GM19043 (cell line): Measurements from ENCODE around the gene AKAP11.

Experiments used
- ATAC-seq: cut with Tn5 transposase; IDR thresholded peaks from one replicate; pipeline ENCODE4 v1.9.1; 2021; ENCODE audit warnings: low read depth; ENCODE audit not compliant: unreplicated experiment

AKAP11 gene

GRCh38 chr13:42329239-42329638 lies 57.3 kb downstream of the AKAP11 start:
- no peak for ATAC-seq

DNA sequence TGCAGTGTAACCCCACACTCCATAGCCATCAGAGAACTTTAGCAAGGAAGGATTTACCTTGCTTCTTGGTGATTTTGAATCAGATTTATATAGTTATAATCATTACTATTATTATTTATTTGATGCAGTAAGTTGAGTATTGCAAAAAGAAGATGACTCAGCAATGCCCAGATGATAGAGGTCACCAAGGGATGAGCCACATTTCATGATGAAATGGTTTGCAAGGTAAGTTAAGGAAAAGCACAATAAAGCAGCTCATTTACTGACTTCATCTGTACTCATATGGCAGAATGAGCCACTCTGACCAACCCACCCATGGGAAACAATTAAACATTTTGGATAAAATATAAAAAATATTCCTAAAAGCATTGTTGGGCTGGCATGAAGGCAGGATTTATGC lies 59.1 kb downstream of the AKAP11 start:
- ATAC-seq: no peak

GRCh38 chr13:42333613-42334328 lies 61.8 kb downstream of the AKAP11 start:
- peak; percentile 66 for ATAC-seq

GRCh38 chr13:42334329-42334706 lies 62.4 kb downstream of the AKAP11 start:
- peak; percentile 38 for ATAC-seq

GRCh38 chr13:42337808-42338600 lies 66.1 kb downstream of the AKAP11 start:
- no peak for ATAC-seq

DNA sequence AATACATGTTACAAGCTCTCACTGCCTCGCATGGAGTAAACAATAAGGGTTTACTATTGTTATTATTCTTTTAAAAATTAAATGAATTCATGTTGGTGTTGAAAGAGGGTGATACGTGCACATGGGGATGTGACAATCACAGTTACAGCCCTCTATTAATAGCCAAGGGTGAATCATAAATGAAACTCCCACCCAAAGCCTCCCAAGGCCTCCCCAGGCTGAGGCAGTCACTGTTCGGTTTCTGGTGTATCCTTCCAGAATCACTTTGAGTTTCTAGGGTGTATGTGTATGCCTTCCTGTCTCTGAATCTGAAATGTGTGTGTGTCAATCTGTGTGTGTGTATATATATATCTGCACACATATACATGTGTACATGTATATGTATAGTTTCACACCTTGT lies 73.4 kb downstream of the AKAP11 start:
- ATAC-seq: no peak

- no peak for ATAC-seq
Observed at GRCh38 chr13:42348576-42348975, 76.6 kb downstream of the AKAP11 start.

DNA sequence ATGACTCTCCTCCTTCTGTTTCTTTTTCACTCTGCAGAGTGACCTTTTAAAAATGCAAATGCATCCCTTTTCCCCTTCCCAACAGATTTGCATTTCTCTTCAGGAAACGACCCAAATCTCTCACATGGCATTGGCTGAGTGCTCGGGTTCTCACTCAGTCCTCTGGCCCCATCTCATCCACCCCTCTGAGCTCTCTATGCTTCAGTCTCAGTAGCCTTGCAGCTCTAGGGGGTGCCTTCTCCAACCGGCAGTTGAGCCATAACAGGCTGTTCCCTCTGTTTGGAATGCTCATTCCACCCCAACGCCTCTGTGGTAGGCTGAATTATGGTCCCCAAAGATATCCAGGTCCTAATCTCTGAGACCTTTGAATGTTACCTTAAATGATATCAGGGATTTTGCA lies 78.2 kb downstream of the AKAP11 start:
- ATAC-seq: no peak

DNA sequence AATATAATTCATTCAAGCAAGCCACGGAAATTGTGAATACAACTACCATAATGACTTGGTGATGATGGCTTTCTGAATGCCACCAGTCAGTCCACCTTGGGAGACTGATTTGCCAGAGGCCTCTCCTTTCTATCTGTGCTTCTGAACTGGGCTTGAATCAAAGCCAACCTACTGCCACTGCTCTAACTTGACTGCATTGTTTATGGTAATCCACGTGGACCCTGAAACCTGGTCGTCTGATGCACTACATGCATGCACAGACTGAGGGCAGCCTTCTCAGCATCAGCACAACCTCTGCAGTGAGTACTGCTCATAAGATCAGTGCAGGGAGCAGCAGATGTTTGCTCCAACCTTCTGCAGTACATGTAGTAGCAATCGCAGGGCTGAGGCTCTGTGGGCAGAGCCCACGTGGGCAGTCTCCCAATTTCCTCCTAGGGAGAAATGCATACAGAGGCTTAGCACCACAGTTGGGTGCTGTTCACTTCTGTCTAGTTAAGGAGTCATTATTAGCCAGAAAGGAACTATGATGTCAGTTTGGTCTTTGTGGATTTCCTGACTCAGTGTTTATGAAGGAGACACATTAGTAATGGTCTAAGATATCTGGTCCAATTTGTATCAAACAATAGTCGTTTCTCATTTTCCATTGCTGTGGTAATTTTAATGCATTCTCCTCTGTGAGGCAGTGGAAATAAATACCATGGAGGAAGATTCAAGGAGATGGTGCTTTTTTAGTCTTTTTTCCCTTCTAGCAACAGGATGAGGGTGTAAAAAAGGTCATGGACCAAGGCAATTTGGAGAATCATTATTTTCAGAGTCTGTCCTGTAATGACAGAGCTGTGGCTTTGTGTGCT lies 82.5 kb downstream of the AKAP11 start:
- ATAC-seq: peak; percentile 85

- ATAC-seq: no peak
Observed at GRCh38 chr13:42355092-42355485, 83.1 kb downstream of the AKAP11 start.

DNA sequence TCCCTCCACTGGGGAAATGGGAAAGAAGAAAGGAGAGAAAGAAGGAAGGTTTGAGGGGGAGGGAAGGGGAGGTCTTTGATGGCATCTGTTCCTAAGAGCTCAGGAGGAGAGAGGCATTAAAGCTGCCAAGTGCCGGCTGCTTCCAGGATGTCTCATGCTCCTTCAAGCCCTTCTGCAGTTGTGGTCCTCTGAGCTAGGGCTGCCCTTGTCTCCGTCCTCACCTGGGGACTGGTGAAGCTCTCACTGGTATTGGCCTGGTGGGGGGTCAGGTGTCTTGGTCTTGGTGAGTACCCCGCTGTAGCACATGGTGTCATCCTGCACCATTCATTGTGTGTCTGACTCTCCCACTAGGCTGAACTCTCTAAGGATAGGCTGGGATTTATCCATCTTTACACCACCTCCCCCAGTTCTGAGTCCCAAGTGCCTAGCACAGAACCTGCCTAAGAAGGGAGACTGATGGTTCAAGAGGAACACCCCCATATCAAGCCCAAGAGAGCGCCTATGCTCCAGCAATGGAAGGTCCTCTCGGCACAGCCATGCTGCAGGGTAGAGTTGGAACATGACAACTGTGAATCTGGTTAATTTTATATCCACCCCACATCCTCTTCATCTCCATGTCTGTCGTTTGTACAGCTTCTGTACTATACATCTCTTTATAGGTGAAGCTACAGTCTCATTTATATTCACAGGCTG lies 83.7 kb downstream of the AKAP11 start:
- no peak for ATAC-seq

DNA sequence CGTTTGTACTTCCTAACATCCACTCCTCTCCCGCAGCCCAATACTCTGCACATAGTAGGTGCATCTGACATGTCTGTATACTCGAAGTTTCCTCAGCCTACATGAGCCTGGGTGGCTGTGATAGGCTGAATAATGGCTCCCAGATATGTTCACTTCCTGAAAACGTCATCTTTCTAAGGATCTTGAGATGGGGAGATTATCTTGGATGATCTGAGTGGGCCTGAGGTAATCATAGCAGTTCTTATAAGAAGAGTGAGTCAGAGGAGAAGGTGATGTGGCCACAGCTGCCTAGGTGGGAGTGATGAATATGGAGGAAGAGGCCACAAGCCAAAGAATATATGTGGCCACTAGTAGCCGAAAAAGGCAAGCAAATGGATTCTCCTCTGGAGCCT lies 84.2 kb downstream of the AKAP11 start:
- ATAC-seq: no peak

DNA sequence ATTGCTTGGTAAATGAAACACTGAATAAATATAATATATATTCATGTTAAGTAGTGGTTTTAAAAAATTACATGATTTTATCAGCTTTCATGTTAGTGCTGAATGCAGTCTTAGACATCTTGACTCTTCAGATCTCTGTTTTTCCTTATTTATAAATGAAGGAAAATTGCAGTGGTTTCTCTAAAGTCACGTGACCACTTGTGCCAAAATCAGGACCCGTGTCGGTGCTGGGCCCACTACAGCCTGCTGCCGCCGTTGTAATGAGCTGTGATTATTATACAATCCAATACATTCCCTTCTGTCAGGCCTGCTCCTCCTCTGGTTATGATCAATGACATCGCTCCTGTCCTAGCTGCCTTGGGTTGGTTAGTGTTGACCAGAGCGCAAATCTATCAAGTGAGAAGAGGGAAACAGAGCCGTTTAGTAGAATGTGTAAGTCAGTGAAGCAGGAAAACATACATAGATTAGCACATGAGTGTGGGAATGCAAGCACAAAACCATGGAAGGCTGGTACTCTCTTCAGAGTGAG lies 88.2 kb downstream of the AKAP11 start:
- no peak for ATAC-seq

- ATAC-seq: no peak
Observed at GRCh38 chr13:42361701-42362100, 89.7 kb downstream of the AKAP11 start.

- no peak for ATAC-seq
Observed at GRCh38 chr13:42363941-42364612, 92.1 kb downstream of the AKAP11 start.

- no peak for ATAC-seq
Observed at GRCh38 chr13:42364613-42365000, 92.7 kb downstream of the AKAP11 start.

DNA sequence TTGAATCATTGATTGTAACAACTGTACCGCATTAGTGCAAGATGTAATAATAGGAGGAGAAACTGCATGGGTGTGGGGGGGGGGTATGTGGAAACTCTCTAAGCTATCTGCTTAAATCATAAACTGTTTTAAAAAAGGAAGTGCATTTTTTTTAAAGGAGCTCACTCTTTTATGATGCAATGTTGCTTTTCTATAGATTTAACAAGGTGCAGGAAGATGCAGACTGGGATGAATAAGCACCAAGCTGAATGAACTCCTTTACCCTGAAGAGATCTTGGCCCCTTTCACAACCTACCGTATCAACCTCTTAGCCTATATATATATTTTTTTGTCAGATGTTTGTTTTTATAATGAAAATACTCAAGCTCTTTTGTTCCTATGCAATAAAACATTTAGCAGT lies 95.9 kb downstream of the AKAP11 start:
- no peak for ATAC-seq

- ATAC-seq: no peak
Observed at GRCh38 chr13:42369071-42369797, 97.3 kb downstream of the AKAP11 start.

DNA sequence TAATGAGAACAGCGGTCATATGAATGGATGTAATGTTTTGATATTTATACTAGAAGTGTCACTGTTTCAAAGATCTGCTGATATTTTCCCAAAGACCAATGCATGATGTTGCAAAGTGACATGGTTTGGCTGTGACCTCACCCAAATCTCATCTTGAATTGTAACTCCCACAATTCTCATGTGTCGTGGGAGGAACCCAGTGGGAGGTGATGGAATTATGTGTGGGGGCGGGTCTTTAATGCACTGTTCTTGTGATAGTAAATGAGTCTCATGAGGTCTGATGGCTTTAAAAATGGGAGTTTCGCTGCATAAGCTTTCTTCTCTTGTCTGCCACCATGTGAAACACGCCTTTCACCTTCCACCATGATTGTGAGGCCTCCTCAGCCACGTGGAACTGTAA lies 98.3 kb downstream of the AKAP11 start:
- ATAC-seq: no peak
